GM18526 (cell line): ENCODE measurements around the gene AGTPBP1.

Source experiments
- POLR2A ChIP-seq: IDR thresholded peaks from 3 replicates; pipeline ENCODE4 v1.6.1; 2011; ENCODE audit not compliant: insufficient read length; ENCODE audit errors: extremely low read depth

AGTPBP1 gene

GRCh38 chr9:85599540-85600105, 142.1 kb downstream of the AGTPBP1 start:
- no peak for TF ChIP-seq POLR2A

DNA sequence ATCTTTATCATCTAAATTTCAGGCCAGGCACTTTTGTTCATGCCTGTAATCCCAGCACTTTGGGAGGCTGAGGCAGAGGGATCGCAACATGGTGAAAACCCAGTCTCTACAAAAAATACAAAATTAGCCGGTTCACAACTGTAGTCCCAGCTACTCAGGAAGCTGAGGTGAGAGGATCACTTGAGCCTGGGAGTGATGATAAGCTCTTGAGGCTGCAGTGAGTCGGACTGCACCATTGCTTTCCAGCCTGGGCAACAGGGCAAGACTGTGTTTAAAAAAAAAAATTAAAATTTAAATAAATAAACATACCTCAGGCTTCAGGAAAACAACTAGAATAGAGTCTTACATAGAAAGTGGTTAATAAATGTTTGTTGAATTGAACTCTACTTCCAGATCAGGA, 147.4 kb downstream of the AGTPBP1 start:
- no peak for TF ChIP-seq POLR2A

- TF ChIP-seq POLR2A = no peak
These were observed 155.1 kb downstream of the AGTPBP1 start for GRCh38 chr9:85586684-85587083.

DNA sequence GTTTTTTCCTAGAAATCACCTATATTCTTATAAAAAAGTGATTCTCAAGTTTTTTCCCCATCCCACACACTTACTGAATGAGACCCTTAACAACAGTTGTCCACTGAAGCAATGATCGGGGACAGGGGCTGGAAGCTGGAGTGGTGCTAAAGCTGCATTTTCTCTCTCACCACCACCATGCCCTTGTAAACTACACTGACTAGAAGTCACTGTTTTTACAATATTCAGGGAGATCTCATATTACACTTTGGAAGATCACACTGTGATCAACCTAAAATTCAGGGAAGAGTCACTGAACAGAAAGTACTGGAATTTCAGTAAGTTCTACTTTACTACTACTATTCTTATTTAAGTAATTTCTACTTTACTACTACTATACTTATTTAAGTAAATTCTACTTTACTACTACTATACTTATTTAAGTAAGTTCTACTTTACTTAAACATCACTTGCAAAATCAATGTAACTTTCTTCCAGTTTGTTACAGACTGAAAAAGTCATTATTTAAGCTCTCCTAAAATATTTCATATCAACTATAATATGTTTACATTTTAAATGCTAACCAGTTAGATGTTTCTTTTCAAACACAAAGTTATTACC, 164.3 kb downstream of the AGTPBP1 start:
- TF ChIP-seq POLR2A = no peak

- TF ChIP-seq POLR2A = no peak
These were observed 165.9 kb downstream of the AGTPBP1 start for GRCh38 chr9:85575868-85576267.

DNA sequence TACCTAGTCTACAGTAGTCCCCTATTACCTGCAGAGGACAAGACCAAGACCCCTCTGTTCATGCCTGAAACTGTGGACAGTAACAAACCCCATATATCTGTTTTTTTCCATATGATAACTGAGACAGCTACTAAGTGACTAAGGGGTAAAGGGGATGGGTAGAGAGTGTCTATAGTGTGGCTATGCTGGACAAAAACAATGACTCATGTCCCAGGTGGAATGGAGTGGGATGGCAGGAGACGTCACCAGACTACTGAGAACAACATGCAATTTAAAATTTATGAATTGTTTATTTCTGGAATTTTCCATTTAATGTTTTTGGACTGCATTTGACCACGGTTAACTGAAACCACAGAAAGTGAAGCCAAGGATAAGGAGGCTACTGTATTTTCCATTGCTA, 171.8 kb downstream of the AGTPBP1 start:
- TF ChIP-seq POLR2A = no peak

- no peak for TF ChIP-seq POLR2A
These were observed 182.2 kb downstream of the AGTPBP1 start for GRCh38 chr9:85559526-85559925.

DNA sequence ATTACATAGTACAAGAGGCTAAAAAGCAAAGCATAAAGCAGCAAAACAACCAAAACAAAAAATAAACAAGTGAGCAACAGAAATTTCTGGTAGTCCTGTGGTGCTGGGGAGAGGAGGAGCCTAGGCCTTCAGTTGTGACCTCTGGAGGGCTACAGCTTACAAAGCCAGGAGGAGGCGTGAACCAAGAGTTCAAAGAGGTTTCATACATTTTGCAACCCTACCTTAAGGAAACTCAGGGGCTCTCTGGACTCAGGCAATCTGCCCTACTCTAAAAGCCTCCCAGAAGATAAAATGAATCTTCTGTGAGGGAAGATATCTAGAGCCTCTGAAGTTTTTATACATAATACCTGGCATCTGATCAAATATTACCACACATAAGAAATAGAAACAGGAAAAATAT, 187.4 kb downstream of the AGTPBP1 start:
- TF ChIP-seq POLR2A = no peak

- no peak for TF ChIP-seq POLR2A
These were observed 188.3 kb downstream of the AGTPBP1 start for GRCh38 chr9:85553475-85553874.

DNA sequence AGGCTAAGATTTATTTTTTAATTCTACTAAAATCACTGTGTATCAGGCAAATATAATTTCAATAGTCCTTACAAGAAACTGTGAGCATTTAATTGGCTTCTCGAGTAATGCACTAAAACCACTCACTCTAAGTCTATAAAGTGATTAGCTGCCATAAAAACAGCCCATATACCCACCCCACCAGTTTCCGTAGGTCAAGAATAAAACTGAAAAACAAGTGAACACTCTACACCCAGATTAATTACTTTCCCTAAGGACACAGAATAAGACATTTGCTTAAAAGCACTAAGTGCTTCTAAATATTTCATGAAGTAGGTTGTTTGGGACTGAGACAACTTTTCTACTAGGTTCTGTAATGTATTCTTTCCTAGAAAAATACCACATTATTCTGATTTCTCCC, 194.2 kb downstream of the AGTPBP1 start:
- no peak for TF ChIP-seq POLR2A

- no peak for TF ChIP-seq POLR2A
These were observed 198.6 kb downstream of the AGTPBP1 start for GRCh38 chr9:85543196-85543595.

GRCh38 chr9:85541876-85542275, 199.9 kb downstream of the AGTPBP1 start:
- TF ChIP-seq POLR2A = no peak

DNA sequence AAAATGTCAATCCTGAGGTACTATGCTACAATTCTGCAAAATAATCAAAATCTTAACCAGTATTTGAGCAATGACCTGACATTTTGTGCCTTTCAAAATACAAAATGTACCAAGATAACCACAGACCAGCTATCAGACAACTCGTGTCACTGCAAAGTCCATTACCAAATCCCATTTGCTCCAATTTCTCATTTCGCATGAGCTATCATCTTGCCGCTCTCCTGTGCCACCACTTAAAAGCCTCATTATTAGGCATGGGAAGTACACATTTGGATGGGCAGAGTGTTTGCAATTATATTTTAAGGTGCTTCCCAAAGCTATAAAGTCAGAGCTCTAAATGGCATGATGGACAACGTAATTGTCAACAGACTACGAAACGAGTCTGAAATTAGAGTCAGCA, 205.2 kb downstream of the AGTPBP1 start:
- no peak for TF ChIP-seq POLR2A

- no peak for TF ChIP-seq POLR2A
These were observed 205.7 kb downstream of the AGTPBP1 start for GRCh38 chr9:85536076-85536475.

DNA sequence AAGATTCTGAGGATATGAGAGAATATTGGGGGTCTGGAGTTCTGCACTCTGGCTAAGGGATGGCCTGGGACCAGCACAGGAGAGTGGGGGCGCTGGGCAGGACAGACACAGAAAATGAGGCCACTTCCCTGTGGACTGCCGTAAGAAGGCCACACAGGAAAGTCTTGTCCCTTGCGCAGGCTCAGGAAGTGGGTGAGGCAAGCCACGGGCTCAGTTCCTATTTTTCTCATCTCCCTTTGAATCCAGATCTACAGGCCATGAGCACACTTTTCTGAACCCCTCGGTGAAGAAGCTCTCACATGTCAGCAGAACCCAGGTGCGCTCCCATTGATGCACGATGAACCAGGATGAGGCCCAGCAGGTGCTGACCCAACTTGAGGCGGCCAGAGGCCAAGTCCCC, 207.4 kb downstream of the AGTPBP1 start:
- TF ChIP-seq POLR2A = no peak

GRCh38 chr9:85533538-85533937, 208.2 kb downstream of the AGTPBP1 start:
- TF ChIP-seq POLR2A = no peak

DNA sequence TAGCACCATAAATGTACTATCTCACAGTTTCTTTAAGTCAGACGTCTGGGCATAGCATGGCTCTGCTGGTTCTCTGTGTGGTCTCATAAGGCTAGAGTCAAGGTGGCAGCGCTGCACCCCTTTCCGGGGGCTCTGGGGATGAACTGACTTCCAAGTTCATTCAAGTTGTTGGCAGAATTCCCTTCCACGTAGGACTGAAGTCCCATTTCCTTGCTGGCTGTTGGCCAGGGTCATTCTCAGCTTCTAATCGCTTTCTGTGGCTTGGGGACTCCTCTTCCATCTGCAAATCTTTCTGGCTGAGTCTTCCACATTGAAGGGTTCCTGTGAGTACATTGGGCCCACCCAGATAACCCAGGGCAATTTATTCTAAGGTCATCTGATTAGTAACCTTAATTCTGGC, 211.0 kb downstream of the AGTPBP1 start:
- TF ChIP-seq POLR2A = no peak
